OCI-LY3 (cell line): ENCODE data around the gene RNPEPL1.

Experiments
- EZH2phosphoT487 ChIP-seq: fragments of 200-600 bp; shearing (Covaris generic); IDR thresholded peaks from 2 replicates; pipeline ENCODE4 v1.6.1; 2018; ENCODE audit warnings: antibody characterized with exemption, mixed run types, low read depth
- TF ChIP-seq, protein P1 (sequence below): fragments of 200-600, 300-600 bp; sonication (generic); IDR thresholded peaks from 2 replicates; pipeline ENCODE4 v1.5.1; 2014; ENCODE audit warnings: antibody characterized with exemption, low read length, low read depth

DNA sequence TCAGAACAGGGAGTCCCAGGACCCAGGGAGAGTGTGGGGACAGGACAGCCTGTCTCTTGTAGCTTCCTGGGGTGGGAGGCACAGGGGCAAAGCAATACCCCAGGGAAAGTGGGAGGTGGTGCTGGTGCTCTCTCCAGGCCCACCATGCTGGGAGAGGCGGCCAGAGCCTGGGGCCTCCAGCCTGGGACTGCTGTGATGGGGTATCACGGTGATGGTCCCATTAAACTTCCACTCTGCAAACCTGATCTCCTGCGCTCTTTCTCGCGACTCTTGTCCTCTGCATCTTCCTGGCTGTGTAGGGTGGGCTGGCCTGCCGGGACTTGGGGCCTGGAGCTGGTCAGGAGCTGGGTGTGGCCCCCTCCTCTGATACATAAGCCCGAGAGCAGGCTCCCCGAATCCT is 10.2 kb downstream of the RNPEPL1 start:
- TF ChIP-seq, protein P1, sequence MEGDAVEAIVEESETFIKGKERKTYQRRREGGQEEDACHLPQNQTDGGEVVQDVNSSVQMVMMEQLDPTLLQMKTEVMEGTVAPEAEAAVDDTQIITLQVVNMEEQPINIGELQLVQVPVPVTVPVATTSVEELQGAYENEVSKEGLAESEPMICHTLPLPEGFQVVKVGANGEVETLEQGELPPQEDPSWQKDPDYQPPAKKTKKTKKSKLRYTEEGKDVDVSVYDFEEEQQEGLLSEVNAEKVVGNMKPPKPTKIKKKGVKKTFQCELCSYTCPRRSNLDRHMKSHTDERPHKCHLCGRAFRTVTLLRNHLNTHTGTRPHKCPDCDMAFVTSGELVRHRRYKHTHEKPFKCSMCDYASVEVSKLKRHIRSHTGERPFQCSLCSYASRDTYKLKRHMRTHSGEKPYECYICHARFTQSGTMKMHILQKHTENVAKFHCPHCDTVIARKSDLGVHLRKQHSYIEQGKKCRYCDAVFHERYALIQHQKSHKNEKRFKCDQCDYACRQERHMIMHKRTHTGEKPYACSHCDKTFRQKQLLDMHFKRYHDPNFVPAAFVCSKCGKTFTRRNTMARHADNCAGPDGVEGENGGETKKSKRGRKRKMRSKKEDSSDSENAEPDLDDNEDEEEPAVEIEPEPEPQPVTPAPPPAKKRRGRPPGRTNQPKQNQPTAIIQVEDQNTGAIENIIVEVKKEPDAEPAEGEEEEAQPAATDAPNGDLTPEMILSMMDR: no peak
- TF ChIP-seq EZH2phosphoT487: no peak
